ENCODE results near the gene CREB5.

Gene CREB5

DNA sequence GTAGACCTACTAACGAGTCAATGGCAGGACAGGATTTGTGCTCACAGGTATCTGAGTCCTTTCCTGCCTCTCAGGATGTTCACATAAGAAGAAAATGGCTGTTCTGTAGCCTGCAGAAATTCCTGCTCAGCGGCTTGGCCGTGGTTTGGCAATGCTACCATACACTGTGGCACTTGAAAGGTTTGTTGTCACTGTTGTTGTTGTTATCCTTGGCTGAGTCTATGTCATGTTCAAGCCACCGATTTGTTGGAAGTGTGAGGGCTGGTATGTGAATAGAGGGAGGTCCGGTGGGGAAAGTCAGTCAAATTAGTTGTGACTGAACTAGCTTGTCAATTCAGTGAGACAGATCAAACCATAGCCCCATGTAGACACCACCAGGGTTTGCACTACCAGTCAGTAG, 345.9 kb downstream of the CREB5 start:
- TF ChIP-seq, protein P1, sequence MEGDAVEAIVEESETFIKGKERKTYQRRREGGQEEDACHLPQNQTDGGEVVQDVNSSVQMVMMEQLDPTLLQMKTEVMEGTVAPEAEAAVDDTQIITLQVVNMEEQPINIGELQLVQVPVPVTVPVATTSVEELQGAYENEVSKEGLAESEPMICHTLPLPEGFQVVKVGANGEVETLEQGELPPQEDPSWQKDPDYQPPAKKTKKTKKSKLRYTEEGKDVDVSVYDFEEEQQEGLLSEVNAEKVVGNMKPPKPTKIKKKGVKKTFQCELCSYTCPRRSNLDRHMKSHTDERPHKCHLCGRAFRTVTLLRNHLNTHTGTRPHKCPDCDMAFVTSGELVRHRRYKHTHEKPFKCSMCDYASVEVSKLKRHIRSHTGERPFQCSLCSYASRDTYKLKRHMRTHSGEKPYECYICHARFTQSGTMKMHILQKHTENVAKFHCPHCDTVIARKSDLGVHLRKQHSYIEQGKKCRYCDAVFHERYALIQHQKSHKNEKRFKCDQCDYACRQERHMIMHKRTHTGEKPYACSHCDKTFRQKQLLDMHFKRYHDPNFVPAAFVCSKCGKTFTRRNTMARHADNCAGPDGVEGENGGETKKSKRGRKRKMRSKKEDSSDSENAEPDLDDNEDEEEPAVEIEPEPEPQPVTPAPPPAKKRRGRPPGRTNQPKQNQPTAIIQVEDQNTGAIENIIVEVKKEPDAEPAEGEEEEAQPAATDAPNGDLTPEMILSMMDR (IDR thresholded peaks at IDR 0.05; ENCODE audit: insufficient read depth, low read length, poor library complexity, severe bottlenecking): no peak
- DNase-seq (ENCODE audit: extremely low read depth, insufficient read length): no peak
- Histone ChIP-seq H3K4me3 (replicated peaks; ENCODE audit: low read depth, low read length) (no peak overlapping the region), H3K36me3 (ENCODE audit: control insufficient read depth, insufficient read depth, low read length) (no peaks in the 10 kb centered on the region), H3K27me3 (replicated peaks; ENCODE audit: control insufficient read depth, insufficient read depth, low read length) (no peaks in the 10 kb centered on the region)

DNA sequence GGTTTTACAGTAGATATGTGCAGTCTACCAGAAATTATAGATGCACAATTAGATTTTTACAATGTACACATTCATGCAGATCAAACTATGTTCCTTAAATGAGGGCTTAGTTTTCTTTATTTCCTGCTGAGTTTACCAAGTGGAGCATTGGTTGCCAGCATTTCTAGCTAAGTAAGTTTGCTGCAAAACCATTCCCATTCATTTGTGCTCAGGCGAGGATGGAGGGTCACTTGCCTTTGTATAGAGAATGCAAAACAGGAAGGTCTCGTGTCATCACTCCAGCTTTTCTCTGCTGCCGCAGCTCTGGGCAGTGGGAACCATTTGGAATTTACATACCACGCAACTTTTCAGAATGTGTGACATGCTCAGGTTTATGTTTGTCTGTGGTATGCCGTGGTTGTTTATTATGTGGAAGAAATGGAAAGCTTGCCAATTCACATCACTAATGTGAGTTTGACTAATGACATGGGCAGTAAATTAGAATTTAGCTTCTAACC, 347.2 kb downstream of the CREB5 start:
- TF ChIP-seq, protein P1 (IDR thresholded peaks at IDR 0.05; ENCODE audit: insufficient read depth, low read length, poor library complexity, severe bottlenecking): no peak
- no peak for DNase-seq (ENCODE audit: extremely low read depth, insufficient read length)
- no peaks in the 10 kb centered on the region for H3K36me3 ChIP-seq (ENCODE audit: control insufficient read depth, insufficient read depth, low read length)
- H3K27me3 ChIP-seq (replicated peaks; ENCODE audit: control insufficient read depth, insufficient read depth, low read length): no peaks in the 10 kb centered on the region
- H3K4me3 ChIP-seq (replicated peaks; ENCODE audit: low read depth, low read length): no peak overlapping the region

DNA sequence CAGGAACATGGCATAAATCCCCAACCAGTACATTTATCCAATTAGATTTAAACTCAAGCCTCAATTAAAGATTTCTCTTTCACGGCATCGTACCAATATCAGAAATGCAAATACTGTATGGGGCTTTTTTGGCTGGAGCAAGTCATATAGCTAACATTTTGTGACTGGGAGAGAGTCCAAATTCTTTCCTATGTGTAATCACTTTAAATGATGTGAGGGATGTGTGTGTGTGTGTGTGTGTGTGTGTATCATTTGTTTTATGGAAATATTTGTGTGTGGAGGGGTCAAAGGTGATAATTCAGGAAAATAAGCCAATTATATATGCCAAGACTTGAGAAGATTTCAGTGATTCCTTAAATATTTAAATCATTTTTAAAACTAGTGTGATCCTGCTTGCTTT, 349.2 kb downstream of the CREB5 start:
- Histone ChIP-seq H3K4me3 (replicated peaks; ENCODE audit: low read depth, low read length) (no peak overlapping the region), H3K36me3 (ENCODE audit: control insufficient read depth, insufficient read depth, low read length) (no peaks in the 10 kb centered on the region), H3K27me3 (replicated peaks; ENCODE audit: control insufficient read depth, insufficient read depth, low read length) (no peaks in the 10 kb centered on the region)
- no peak for DNase-seq (ENCODE audit: extremely low read depth, insufficient read length)
- TF ChIP-seq, protein P1 (IDR thresholded peaks at IDR 0.05; ENCODE audit: insufficient read depth, low read length, poor library complexity, severe bottlenecking): no peak

DNA sequence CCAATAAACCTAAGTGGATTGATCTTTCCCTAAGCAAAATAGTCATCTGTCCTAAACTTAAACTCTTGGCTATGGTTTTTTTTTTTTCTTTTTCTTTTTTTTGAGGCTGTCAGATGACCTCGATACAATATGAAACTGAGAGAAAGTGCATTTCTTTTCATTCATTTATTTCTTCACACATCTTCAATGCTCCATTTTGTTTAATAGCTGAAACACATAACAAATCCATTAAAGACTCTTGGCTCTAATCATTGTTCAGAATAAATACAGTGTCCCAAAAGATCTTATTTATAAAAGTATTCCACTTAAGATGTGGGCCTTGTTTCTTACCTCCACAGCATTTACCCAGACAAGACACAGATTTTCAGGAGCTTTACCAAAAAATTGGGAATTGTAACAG, 350.3 kb downstream of the CREB5 start:
- TF ChIP-seq, protein P1 (IDR thresholded peaks at IDR 0.05; ENCODE audit: insufficient read depth, low read length, poor library complexity, severe bottlenecking): no peak

DNA sequence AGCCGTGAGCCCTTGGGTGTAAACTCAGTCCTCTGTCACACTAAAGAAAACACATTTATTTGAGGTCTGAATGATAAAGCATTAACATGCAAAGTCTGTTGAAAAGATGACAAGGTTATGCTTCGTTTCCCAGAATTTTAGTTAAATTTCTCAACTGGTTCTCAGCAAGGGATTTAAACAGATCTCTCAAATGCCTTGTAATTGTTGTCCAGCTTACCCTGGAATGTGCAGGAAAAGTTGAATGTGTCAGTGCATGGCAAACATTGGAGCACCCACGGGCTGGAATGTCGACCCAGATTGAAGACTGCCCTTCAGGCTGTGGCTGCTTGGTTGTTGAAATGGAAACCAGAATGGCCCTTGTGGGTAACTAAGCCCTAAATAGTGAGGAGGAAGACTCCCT, 354.0 kb downstream of the CREB5 start:
- TF ChIP-seq, protein P1 (IDR thresholded peaks at IDR 0.05; ENCODE audit: insufficient read depth, low read length, poor library complexity, severe bottlenecking): no peak
- Histone ChIP-seq H3K36me3 (ENCODE audit: control insufficient read depth, insufficient read depth, low read length) (no peaks in the 10 kb centered on the region), H3K4me3 (replicated peaks; ENCODE audit: low read depth, low read length) (no peak overlapping the region), H3K27me3 (replicated peaks; ENCODE audit: control insufficient read depth, insufficient read depth, low read length) (no peaks in the 10 kb centered on the region)
- DNase-seq (ENCODE audit: extremely low read depth, insufficient read length): no peak

More for the DNA sequence above, 350.3 kb downstream of the CREB5 start:
- no peak for DNase-seq (ENCODE audit: extremely low read depth, insufficient read length)
- no peaks in the 10 kb centered on the region for H3K27me3 ChIP-seq (replicated peaks; ENCODE audit: control insufficient read depth, insufficient read depth, low read length)
- no peak overlapping the region for H3K4me3 ChIP-seq (replicated peaks; ENCODE audit: low read depth, low read length)
- no peaks in the 10 kb centered on the region for H3K36me3 ChIP-seq (ENCODE audit: control insufficient read depth, insufficient read depth, low read length)

DNA sequence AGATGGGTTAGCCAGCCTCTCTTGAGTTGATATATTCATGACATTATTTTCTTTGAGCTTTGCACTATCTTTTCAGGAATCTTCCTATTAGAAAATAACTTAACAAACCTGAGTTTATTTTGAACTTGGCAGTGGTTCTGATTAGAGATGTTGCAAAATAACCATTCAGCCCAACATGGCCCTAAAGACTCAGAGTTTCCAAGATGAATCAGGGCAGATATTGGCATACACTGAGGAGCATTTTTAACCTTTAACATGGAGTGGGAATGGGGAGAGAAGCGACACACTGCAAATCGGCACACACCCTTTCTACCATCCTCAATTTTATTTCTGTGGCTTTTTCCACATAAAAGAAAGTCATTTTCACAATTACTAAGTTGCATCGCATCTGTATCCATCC, 355.0 kb downstream of the CREB5 start:
- Histone ChIP-seq H3K27me3 (replicated peaks; ENCODE audit: control insufficient read depth, insufficient read depth, low read length) (no peaks in the 10 kb centered on the region), H3K36me3 (ENCODE audit: control insufficient read depth, insufficient read depth, low read length) (no peaks in the 10 kb centered on the region), H3K4me3 (replicated peaks; ENCODE audit: low read depth, low read length) (no peak overlapping the region)
- TF ChIP-seq, protein P1 (IDR thresholded peaks at IDR 0.05; ENCODE audit: insufficient read depth, low read length, poor library complexity, severe bottlenecking): no peak
- DNase-seq (ENCODE audit: extremely low read depth, insufficient read length): no peak

Data from GM06990 (cell line).